Prostate gland (tissue), 2 donors: ENCODE data around the gene KCNQ5.

Source experiments
- CTCF ChIP-seq, 4 experiments: fragments of 200-600 bp in 2 of 4; fragments of 450-650 bp in 2 of 4; sonication (generic) in 2 of 4; IDR thresholded peaks; 1 replicate in 3 of 4; 2 replicates in 1 of 4; pipeline ENCODE4 v1.5.1; 2016 to 2019; ENCODE audit warnings: antibody characterized with exemption in 4 of 4, mild to moderate bottlenecking in 2 of 4, moderate library complexity in 2 of 4
- POLR2A ChIP-seq: fragments of 450-650 bp; IDR thresholded peaks from one replicate; pipeline ENCODE4 v1.6.1; 2016; ENCODE audit warnings: antibody characterized with exemption, mild to moderate bottlenecking

GRCh38 chr6:73236144-73236750 lies 614.4 kb downstream of the KCNQ5 start:
- TF ChIP-seq CTCF (IDR thresholded peaks at IDR 0.05) = no peak
- no peak for TF ChIP-seq POLR2A
